HG03159 (cell line): Measurements from ENCODE around the gene GGCX.

ENCODE experiments used
- ATAC-seq: cut with Tn5 transposase; IDR thresholded peaks from one replicate; pipeline ENCODE4 v1.9.1; 2021; ENCODE audit warnings: mild to moderate bottlenecking, moderate library complexity; ENCODE audit not compliant: unreplicated experiment

The GGCX gene

DNA sequence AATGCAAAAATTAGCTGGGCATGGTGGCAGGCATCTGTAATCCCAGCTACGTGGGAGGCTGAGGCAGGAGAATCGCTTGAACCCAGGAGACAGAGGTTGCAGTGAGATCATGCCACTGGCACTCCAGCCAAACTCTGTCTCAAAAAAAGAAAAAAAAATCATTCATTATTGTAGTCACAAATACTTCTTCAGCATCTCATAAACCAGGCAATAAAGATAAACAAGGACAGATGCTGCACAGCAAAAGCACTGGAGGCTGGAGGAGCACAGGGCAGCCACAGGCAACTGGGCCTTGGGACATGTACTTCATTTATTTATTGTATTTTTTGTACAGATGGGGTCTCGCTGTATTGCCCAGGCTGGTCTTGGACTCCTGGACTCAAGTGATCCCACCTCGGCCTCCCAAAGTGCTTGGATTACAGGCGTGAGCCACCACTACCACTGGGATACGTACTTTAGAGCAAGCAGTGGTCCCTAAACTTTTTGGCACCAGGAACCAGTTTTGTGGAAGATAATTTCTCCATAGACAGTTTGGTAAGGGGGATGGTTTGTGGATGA, 39.1 kb downstream of the GGCX start:
- no peak for ATAC-seq

DNA sequence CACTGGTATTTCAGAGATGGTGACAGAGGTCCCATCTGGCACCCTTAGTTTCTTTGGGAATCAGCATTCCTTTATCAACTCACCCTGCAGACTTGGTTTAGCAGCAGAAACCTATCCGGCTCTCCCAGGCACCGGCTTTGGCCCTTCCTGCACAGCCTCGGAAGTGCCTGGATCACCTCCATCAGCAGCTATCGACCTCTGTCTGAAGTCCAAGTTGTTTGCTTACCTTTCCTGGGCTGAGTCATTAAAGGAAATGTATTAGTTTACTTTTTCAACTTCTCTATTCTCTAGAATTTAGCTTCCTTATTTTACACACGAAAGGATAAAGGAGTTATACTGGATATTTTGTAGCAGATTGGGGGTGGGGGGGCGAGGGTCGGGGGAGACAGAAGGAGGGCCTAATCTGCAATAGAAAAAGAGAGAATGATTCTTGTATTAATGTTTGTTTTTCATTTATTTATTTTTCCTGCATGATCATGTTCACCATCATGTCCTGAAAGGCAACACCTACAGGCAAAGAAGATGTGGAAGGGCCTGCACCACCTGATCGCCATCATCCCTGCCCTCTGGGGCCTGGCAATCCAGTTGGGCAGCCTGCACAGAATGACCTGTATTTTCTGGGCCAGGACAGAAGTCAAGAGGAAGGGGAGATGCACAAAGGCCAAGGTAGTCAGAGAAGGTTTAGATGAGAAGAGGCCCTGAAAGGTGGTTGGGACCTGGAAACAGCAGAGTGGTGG, 44.5 kb downstream of the GGCX start:
- ATAC-seq, result no peak

GRCh38 chr2:85514323-85514722, 47.0 kb downstream of the GGCX start:
- no peak for ATAC-seq

DNA sequence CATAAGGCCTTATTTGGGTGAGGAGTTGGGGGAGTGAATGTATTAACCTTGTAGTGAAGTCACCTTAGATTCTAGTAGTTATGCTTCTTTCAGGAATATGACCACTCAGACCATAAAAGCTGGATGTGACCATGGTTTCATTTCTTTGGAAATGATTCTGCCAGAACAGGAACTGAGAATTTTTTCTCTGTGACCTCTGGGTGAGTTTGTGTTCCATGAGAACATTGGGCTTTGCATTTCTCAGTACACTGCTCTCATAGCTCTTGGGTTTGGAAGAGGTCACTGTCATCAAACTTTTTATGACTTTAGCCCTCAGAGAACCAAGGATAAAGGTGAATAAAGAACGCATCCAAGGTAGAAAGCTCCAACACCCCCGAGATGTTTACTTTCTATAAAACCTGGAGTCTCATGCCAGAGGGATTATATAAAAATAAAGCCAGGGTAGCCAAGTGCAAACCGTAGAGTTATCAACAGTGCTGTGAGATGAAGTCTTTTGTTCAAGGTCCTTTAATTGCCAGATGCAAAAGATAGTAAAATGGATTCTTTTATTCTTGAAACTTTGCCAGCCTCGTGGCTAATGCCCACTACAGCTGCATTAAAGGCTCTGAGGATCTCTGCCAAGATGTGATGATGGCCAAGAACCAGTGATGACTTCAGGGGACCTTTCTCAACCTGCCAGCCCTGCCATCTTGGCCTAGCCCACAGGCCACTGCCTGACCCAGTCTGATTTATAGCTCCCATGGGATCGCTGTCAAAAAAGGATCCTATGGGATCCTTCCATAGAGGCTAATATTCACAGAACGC, 50.1 kb downstream of the GGCX start:
- no peak for ATAC-seq

DNA sequence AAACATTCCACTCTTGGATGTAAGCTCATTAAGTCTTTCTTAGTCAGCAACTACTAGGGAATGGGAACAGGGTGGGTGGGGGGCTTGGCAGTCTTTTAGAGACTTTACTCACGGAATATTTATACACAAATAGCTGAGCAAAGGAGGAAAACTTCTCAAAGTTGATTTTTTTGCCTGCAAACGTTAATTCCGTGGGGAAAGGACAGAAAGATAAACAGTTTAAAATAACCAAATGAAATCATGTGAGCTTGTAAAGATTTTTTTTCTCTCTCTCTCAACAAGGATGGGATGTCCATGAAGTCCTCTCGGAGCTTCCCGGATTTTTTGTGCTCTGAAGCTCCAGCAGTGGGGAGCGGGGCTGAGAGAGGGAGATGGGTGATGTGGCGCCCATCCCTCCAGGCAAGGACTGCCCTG, 54.5 kb downstream of the GGCX start:
- ATAC-seq, result no peak

DNA sequence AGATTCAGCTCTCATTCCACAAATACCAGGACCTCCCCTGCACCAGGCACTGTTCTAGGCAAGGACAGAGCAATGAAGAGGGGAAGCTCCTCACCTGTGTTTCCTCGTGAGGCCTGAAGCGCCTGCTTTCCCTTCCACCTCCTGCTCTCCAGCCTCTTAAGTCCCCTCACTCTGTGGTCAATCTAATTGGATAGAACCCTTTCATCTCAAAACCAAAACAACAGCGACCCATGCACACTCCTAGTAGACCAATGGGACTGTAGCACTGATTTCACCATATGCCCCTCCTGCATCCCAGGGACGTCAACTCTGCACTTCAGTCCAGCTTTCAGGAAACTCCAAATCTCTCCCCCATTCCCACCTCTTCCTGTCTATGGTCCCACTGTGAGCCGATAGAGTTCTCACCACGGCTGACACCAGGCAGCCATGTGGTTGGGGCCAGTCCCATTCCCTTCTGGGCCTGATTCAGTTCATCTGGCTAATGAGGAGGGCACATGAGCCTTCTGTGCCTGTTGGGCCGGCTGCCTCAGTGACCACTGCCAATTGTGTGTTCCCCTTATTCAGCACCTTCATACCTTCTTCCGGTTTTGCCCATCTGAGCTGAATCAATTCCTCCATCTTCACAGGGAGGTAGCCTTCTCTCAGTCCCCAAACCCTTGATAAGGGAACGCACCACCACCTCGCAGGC, 55.6 kb downstream of the GGCX start:
- no peak for ATAC-seq

DNA sequence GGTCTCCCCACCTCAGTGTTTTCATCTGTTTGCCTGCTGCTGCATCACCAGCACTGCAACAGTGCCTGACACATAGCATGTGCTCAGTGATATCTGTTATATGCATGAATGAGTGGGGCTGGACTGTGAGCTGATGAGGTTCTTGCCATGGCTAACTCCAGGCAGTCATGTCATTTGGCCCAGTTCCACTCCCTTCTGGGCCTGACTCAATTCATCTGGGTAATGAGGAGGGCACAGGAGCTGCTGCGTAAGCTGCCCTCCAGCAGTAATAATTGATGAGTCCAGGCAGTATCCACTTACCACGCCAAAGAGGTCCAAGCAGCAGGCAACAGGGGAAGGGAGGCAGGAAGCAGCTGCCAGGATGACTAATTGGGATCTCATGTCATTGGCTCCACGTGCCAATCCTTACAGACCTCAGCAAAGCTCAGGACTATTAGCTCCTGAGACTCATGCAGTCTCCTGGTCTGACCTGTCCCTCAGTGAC, 56.5 kb downstream of the GGCX start:
- ATAC-seq, result no peak

DNA sequence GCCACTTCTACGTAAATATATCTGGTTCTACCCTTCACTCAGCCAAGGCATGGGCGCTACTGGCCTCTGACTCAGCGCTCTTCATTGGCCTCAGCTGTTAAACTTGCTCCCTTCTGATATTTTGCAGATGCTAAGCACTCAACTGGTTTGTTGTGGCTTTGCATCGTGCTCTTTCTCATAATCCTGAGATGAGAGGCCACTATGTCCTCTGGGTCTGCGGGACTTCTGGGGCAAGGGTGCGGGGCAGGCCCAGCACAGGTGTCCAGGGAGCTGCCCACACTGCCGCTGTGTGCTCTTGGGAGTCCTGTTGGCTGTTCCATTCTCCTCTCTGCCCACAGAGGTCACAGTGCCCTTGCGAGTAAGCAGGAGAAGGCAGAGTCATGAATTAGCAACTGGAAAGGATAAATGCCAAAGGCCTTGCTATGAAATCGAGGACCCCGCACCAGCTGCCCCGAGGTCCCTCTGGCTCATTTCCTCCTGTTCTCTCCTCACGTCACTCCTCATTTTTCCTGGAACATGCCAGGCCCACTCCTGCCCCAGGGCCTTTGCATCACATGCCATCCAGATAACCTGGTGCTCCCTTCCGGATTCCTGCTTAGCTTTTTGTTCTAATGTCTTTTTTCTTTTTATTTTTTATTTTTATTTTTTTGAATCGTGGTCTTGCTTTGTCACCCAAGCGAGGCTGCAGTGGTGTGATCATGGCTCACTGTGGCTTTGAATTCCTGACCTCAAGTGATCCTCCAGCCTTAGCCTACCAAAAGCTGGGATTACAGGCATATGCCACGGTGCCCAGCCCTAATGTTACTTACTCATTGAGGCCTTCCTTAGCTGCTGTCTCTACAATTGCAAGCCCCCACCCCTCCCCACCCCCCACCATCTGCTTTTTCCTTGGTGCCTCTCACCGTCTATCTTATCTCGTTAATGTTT, 57.2 kb downstream of the GGCX start:
- ATAC-seq, result no peak

GRCh38 chr2:85503168-85503850, 58.0 kb downstream of the GGCX start:
- ATAC-seq, result no peak

GRCh38 chr2:85502720-85503119, 58.6 kb downstream of the GGCX start:
- ATAC-seq, result no peak

- no peak for ATAC-seq
These were observed 60.0 kb downstream of the GGCX start for GRCh38 chr2:85501248-85501647.

DNA sequence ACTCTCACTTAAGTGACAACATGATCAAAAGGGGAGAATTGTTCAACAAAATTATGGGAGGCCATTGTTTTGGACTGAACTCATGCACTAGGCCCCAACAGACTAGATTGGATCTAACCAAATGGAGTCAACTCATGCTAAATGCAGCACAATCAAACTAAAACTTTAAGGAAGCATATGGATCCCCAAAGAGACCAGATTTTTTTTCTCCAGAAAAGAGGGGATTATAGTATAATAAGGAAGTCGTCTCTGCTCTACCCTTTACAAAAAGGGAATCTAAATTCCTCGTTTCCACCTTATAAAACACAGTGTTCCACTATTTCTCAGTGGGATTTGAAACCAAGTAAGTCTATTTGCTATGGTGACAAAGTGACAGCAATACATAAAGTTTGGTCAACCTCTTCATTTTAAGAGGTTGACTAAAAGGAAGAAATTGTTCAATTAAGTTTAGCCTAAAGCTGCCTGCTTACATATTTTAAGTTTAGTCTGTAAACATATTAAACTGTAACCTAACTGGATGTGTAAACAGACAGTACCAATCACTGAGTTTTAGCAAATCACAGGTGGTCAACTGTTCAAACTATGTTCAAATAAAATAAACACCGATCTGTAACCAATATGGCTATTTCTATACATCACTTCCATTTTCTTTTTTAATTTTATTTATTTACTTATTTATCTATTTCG, 63.2 kb downstream of the GGCX start:
- ATAC-seq, result no peak

GRCh38 chr2:85496436-85496835, 64.9 kb downstream of the GGCX start:
- no peak for ATAC-seq
